NCI-H128 (cell line): ENCODE data around the gene SLC39A9.
"Not testable (repeated sequence)": the region's sequence is repeated elsewhere in the genome, so short reads cannot be mapped to it uniquely, and the experiment has no call there.

ENCODE experiments used
- DNase-seq: peaks from one replicate; lab custom pipeline; 2025; ENCODE audit not compliant: unreplicated experiment; lab: John Stamatoyannopoulos, UW

The SLC39A9 gene

GRCh38 chr14:69368381-69368780 lies 30.1 kb upstream of the SLC39A9 start:
- no peak for DNase-seq

- DNase-seq = no peak
Measured at GRCh38 chr14:69370061-69370460, 28.4 kb upstream of the SLC39A9 start.

- no peak for DNase-seq
Measured at GRCh38 chr14:69372146-69372545, 26.3 kb upstream of the SLC39A9 start.

- no peak for DNase-seq
Measured at GRCh38 chr14:69373104-69373503, 25.4 kb upstream of the SLC39A9 start.

DNA sequence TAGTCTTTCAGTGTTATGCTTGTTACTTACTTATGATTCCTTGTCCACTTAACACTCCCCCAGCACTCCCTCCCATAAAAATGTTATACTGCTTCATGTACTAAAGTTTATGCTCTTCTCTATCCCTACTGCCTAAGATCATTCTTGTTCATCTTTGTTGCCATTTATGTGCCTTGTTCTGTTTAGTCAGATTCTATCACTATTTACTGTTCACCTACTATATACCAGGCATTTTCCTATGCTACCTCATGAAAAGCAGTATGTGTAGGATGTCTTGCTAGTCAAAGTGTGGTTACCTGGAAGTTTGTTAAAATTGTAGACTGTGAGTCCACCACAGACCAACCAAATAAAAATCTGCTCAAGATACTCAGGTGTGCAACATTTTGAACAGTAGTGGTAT lies 24.3 kb upstream of the SLC39A9 start:
- DNase-seq = no peak

DNA sequence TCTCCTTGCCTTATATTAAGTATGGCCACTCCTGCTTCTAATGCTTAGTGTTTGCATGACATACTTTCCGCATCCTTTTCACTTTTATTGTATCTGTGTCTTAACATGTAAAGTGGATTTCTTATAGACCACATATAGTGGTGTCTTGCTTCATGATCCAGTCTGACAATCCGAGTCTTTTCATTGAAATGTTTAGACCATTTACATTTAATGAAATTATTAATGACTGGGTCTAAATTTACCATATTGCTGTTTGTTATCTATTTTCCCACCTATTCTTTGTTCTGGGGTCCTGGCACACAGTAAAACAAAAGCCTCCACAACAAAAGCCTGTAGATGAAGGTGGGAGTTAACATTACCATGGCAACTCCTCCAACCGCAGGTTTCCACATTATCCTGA lies 23.3 kb upstream of the SLC39A9 start:
- no peak for DNase-seq

GRCh38 chr14:69375722-69376121 lies 22.8 kb upstream of the SLC39A9 start:
- DNase-seq = no peak

- DNase-seq = no peak
Measured at GRCh38 chr14:69376439-69376838, 22.1 kb upstream of the SLC39A9 start.

- no peak for DNase-seq
Measured at GRCh38 chr14:69378274-69378673, 20.2 kb upstream of the SLC39A9 start.

GRCh38 chr14:69387311-69387710 lies 11.2 kb upstream of the SLC39A9 start:
- no peak for DNase-seq

DNA sequence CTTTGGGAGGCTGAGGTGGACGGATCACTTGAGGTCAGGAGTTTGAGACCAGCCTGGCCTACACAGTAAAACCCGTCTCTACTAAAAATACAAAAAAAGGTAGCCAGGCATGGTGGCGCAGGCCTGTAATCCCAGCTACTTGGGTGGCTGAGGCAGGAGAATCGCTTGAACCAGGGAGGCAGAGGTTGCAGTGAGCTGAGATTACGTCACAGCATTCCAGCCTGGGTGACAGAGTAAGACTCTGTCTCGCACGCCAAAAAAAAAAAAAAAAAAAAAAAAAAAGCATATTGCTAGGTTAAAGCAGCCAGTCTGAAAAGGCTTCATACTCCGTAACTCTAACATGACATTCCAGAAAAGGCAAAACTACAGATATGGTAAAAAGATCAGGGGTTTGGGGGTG lies 7.1 kb upstream of the SLC39A9 start:
- DNase-seq = not testable (repeated sequence)

DNA sequence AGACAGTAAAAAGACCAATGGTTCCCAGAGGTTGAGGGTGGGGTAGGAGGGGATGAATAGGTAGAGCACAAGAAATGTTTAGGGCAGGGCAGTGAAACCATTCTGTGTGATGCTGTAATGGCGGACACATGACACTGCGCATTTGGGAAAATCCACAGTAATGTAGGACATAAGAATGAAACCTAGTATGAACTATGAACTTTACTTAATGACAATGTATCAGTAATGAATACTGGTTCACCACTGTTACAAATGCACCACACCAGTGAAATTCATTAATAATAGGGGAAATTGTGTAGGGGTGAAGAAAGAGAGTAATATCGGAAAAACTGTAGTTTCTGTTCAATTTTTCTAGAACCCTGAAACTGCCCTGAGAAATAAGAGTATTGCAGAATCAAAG lies 6.0 kb upstream of the SLC39A9 start:
- DNase-seq = no peak

DNA sequence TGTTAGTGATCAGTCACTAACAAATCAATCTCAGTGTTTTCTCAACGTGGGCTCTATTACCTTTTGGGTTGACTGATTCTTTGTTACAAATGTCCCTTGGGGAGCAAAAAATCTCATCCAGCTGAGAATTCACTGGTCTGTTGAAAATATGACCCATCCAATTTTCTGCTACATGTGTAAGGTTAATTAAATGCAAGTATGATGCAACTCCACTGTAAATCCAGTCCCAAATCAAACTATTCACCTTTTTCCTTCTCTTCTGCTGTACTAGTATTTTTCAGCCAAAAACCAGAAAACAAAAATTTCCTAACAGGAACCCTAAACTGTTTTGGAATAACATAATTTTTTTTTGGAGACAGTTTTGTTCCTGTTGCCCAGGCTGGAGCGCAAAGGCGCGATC lies 2.6 kb upstream of the SLC39A9 start:
- DNase-seq = no peak

DNA sequence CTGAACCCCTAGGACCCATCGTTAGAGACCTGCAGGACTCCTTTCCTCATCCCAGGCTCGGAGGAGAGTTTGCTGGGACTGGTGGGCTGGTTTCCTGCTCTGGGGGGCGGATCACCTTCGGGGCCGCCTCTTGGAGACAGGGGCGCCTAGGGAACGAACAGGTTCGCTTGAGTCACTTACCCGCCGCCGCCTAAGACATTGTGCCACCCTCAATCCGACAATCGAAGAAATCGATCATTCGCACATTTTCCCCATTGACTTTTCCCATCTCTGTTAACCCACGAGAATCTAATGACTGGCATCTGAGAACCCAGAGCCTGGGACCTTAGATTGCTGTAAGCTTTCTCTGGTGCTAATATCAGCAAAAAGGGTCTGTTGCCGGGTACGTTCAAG lies 322 bp downstream of the SLC39A9 start:
- no peak for DNase-seq

DNA sequence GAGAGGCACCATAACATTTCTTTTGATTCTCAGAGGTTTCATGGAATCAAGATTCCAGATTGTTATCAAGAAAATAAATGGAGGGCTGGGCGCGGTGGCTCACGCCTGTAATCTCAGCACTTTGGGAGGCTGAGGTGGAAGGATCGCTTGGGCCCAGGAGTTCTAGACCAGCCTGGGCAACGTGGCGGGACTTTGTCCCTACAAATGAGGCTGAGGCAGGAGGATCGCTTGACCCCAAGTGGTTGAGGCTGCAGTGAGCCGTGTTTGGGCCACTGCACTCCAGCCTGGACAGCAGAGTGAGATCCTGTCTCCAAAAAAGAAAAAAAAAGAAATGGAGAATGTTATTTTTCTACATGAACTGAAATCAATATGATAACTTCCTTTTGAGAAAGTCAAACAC lies 1.3 kb downstream of the SLC39A9 start:
- DNase-seq = no peak

DNA sequence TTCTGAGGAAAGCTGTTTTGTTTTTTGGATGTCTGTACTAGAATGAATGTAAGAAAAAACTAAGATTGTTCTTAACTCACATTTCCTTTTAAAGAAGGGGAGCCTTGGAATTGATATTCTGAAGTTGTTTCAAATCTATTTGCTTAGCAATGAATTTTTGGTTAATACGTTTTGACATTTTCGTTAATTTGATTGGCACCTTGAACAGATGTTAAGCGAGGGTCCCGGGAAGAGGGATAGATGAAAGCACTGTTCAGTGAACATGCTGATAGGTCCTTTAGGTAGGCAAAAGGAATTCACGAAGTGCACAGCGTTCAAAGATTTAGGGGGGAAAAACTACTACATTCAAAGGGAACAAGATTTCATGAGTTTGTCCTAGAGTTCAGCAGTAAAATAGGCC lies 1.7 kb downstream of the SLC39A9 start:
- DNase-seq = no peak

DNA sequence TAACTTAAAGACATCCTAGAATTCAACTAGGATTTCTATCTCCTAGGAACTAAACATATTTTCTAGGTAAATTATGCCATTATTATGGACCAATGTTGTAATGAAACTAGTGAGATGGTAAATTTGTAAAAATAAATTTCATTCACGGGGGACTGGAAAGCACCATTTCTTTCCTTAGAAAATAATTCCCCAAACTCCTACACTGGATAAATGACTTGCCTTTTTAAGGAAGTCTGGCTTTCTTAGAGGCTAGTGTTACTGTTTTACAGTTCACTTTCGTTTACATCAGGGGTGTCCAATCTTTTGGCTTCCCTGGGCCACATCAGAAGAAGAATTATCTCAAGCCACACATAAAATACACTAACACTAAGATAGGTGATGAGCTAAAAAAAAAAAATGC lies 3.3 kb downstream of the SLC39A9 start:
- DNase-seq = no peak

GRCh38 chr14:69404478-69404877 lies 6.0 kb downstream of the SLC39A9 start:
- no peak for DNase-seq

DNA sequence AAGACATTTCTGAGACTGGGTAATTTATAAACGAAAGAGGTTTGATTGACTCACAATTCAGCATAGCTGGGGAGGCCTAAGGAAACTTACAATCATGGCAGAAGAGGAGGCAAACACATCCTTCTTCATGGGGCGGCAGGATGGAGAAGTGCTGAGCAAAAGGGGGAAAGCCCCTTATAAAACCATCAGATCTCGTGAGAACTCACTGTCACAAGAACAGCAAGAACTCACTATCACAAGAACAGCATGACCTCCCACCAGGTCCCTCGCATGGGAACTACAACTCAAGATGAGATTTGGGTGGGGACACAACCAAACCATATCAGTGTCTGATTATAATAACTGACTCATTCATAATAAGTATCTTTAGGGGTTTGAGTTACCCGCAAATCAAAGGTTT lies 6.4 kb downstream of the SLC39A9 start:
- no peak for DNase-seq

DNA sequence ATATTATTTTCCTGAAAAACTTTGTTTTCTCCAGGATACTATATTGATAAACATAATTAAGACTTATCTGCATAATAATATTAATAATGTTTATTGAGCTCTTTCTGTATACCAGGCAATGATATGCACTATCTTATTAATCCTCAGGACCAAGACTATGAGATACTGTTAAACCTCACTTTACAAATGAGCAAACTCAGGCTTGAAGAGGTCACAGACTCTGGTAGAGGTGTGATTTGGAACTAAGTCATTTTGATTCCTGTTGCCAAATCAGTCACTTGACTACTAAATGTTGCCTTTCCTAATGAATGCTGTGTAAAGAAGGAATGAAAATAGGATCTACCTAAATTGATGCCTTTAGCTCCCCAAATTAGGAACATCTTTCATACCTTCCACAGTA lies 7.3 kb downstream of the SLC39A9 start:
- no peak for DNase-seq

DNA sequence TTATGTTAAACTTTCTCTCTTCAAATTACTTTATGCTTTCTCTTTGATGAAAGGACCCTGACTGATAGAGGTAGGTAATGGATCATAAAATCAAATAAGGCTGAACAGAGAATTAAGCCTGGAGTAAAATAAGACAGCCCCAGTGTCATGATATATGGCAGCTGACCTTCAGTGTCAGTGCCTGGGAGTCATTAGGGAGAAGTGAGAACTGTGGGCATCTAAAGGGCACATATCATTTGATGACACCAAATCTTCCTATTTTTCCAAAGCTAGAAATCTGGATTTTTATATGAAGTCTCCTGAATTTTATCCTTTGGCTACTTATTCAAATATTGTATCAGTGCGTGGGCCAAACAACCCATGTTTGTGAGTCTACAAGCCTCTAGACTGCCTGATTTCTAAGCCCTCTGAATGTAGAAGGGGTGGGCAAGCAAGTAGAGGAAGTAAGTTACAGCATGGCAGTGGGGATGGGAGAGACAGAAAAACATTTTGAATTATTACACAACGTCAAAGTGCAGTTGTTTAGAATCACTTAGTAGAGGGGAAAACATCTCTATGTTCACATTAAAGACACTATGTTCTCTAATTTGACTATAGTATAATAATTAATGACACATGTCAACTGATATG lies 10.0 kb downstream of the SLC39A9 start:
- no peak for DNase-seq

DNA sequence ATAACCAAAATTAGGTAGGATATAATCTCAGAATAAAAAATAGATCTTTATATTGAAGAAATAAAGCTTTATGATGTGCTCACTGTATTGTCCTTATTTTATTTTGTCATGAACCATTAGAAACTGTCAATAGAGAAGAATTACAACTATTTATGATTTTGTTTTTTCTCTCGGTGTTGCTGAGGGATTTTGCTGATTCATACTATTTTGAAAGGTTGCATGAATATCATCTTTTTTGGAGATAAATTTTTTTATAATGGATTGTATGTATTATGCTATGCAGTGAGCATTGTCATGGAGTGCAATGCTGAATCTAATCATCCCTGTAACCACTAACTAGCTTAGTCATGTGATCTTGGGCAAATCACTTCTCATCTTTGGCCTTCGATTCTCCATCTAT lies 15.0 kb downstream of the SLC39A9 start:
- no peak for DNase-seq

- DNase-seq = not testable (repeated sequence)
Measured at GRCh38 chr14:69416087-69416486, 17.6 kb downstream of the SLC39A9 start.

DNA sequence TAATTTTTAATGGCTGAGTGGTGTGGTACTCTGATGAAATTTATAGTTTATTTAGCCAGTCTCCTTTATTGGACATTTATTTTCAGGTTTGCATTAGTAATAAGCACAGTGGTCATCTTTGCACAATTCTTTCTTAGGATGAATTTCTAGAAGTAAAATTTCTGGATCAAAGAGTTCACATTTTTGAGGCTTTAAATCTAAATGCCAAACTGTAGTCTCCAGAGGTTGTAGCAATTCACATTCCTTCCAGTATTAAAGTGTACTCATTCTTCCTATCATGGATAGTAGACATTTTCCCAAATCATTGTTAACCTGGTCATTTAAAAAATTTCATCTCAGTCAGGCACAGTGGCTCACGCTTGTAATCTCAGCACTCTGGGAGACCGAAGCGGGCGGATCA lies 24.8 kb downstream of the SLC39A9 start:
- DNase-seq = no peak
